Ovary (tissue), 9 donors: ENCODE results near the gene TBC1D26. TPM values are rescaled to one million over a fixed set of nuclear protein-coding genes. Genes with fewer than 3 reads are reported as not detected.
"Not testable (repeated sequence)": the region's sequence is repeated elsewhere in the genome, so short reads cannot be mapped to it uniquely, and the experiment has no call there.

ENCODE experiments used
- DNase-seq, 5 donors: peaks; one replicate each; pipeline ENCODE4 v3.0.0-alpha.2; 2019 to 2020
- H3K27ac ChIP-seq, 2 donors: fragments of 200-600 bp; one replicate each; pipeline versions ENCODE4 v1.5.1 to v1.8.0; 2019 to 2022
- H3K27me3 ChIP-seq: fragments of 200-600 bp; one replicate; pipeline ENCODE4 v1.8.0; 2022
- H3K36me3 ChIP-seq: fragments of 200-600 bp; sonication (generic); one replicate; pipeline ENCODE4 v1.5.1; 2019
- H3K4me1 ChIP-seq: one replicate; pipeline ENCODE4 v1.8.1; 2013; ENCODE audit warnings: mild to moderate bottlenecking, moderate library complexity; ENCODE audit not compliant: insufficient read depth
- H3K4me3 ChIP-seq: fragments of 200-600 bp; sonication (generic); one replicate; pipeline ENCODE4 v1.5.1; 2017
- H3K9me3 ChIP-seq, 2 donors: fragments of 200-600 bp in 1 of 2; sonication (generic) in 1 of 2; one replicate each; pipeline versions ENCODE4 v1.5.1 to v1.8.1; 2013 to 2019; ENCODE audit warnings: mild to moderate bottlenecking in 1 of 2, moderate library complexity in 1 of 2
- EP300 ChIP-seq: sonication (generic); formaldehyde crosslinking; IDR thresholded peaks from one replicate; pipeline ENCODE4 v1.6.1; 2017; ENCODE audit warnings: antibody characterized with exemption
- POLR2A ChIP-seq: fragments of 450-650 bp; IDR thresholded peaks from one replicate; pipeline ENCODE4 v1.6.1; 2017; ENCODE audit warnings: antibody characterized with exemption, mild to moderate bottlenecking, moderate library complexity
- WGBS, 3 donors: extraction: QIAGEN DNeasy Blood & Tissue Kit in 1 of 3; methylation state at CpG; one replicate each; pipeline versions ENCODE4 v1.1.5 to v1.1.7; 2013 to 2017; 5-methylcytosine and 5-hydroxymethylcytosine counted together
- intact Hi-C, 4 donors: fragments of 100-400 bp; cut with DNase I; formaldehyde crosslinking; loops; one replicate each; pipeline versions ENCODE4 v1.11.0 to v1.15.1; 2022 to 2023
- polyA plus RNA-seq, 2 donors: library from polyadenylated mRNA; stranded (reverse); fragments of 200-250 nt in 1 of 2; fragments of 350-450 nt in 1 of 2; fragmentation: Illumina TruSeq in 1 of 2; extraction: RNeasy Lipid Tissue Mini Kit (QIAGEN cat#74804) in 1 of 2; gene quantifications; one replicate each; pipeline ENCODE4 v1.2.3, GENCODE V29; 2013 to 2014
- total RNA-seq, 7 donors: library from RNA; depleted of rRNA in 2 of 7; stranded (reverse); fragments of >200 nt in 2 of 7; fragmentation: NEBNext Ultra II Directional in 3 of 7; extraction: Animal tissue kit (Norgen Biotek cat#: 25700) in 3 of 7; gene quantifications; one replicate each; pipeline versions ENCODE4 v1.1.0 to v1.2.4, GENCODE V29; 2016 to 2023
- TF ChIP-seq, protein P1 (sequence below), 3 donors: fragments of 450-650 bp in 2 of 3; fragments of 200-600 bp in 1 of 3; IDR thresholded peaks; one replicate each; pipeline versions ENCODE4 v1.5.1 to v1.8.0; 2016 to 2022; ENCODE audit warnings: antibody characterized with exemption in 3 of 3, mild to moderate bottlenecking in 1 of 3
- donor health status: DM: no; HTN: no; CAD: no; lungs with moderate emphysema.
- donor health status: DM: no; HTN: no; CAD: no.
- donor health status: Bipolar disorder and iron deficiency.
- donor health status: DM: yes; HTN: yes; CAD: no.
- donor health status: DM: no; HTN: no; CAD: no.
- donor health status: DM: yes; HTN: yes; CAD: no.

The TBC1D26 gene
- total and polyA plus RNA-seq, 9 donors, result 0.08 to 0.69 (median 0.38) TPM; not detected in 3

DNA sequence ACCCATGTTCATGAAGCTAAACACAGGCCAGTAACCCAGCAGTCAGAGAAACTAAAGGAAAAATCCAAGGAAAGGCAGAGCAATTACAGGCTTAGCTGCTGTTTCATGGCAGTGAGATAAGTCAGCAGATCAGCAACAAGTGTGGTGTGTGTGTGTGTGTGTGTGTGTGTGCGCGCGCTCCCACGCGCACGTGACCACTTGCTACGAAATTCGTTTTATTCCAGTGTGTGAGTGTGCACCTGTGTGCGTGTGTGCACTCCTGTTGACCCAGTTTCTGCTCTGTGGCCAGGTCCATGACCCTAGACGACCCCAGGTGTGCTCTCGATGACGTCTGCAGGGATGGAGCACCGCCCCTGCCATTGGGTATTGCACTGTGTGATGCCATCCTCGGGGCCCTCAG, 1.5 kb upstream of the TBC1D26 start:
- H3K4me1 ChIP-seq, DNase-seq, intact Hi-C loops, H3K9me3 ChIP-seq, H3K27me3 ChIP-seq, H3K27ac ChIP-seq, H3K4me3 ChIP-seq, H3K36me3 ChIP-seq: not testable (repeated sequence)
- WGBS, 3 donors, result 69 to 82% (median 82%) methylated on average over 11 to 14 of the region's 14 CpGs

DNA sequence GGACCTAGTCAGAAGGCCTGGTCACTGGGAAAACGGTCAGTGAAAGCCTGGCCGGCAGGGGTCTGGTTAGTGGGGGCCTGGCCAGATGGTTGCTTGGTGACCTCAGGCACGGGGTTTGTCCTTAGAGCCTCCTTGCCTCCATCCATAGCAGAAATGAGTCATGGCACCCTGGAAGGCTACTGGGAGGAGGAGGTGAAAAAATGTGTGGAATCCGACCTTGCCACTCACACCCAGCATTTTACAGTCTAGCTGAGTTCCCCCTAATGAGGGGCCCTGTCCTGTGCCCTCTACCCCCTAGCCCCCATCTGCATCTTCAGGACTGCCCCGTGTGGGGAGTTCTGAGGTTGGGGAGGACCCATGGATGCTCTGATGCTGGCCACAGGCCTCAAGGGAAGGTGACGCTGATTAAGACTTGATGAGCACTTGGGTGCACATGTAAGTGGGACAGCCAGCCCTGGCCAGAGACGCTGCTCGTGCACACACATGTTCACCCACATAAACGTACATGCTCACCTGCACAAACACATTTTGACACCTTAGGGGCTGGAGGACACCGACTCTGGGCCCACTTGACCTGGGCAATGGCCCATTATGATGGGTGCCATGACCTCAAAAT, 1.2 kb downstream of the TBC1D26 start:
- intact Hi-C loops, H3K36me3 ChIP-seq, DNase-seq, H3K9me3 ChIP-seq, H3K27me3 ChIP-seq, H3K27ac ChIP-seq, H3K4me1 ChIP-seq, H3K4me3 ChIP-seq: not testable (repeated sequence)
- WGBS, 3 donors, result 68 to 87% (median 84%) methylated on average over 7 to 8 of the region's 10 CpGs

DNA sequence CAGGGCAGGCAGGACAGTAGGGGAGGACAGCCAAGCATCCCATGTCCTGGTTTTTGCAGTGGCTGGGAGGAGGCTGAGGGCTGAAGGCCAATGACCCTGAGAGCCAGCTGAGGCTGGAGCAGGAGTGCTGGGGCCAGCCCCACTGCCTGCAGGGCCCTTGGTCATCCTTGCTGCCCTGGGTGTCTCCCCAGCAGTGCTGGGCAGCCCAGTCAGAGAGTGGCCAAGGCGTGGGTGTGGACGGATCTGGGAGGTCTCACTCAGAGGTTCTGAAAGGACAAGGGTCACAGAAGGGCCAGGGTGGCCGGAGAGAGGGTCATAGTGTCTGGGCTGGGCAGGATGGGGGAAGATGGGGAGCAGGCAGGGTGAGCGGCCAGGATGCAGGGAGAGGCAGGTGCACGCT, 4.5 kb downstream of the TBC1D26 start:
- H3K27ac ChIP-seq, H3K27me3 ChIP-seq, H3K4me3 ChIP-seq, DNase-seq, H3K4me1 ChIP-seq, H3K9me3 ChIP-seq, intact Hi-C loops, H3K36me3 ChIP-seq: not testable (repeated sequence)
- 71 to 92% (median 72%) methylated on average over 4 to 5 of the region's 5 CpGs for WGBS, 3 donors

DNA sequence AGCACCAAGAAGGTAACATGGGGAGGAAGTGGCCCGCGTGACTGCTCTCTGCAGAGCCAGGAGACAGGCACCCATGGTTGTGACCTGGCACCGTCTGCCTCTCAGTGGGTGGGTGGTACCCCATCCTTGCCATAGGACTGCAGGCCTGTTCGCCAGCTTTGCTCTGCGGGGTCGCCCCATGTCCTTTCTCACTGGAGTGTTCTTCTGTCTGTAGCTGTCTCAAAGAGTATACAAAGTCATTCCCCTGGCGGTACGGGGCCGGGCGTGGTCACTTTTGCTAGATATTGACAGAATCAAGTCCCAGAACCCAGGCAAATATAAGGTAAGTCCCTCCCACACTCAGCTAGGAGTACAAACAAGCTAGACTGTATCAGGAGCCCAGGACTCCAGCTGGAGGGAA, 6.0 kb downstream of the TBC1D26 start:
- no peaks in the 10 kb centered on the region for H3K9me3 ChIP-seq
- DNase-seq, result no peak
- no peaks in the 10 kb centered on the region for H3K4me1 ChIP-seq
- no peaks in the 10 kb centered on the region for H3K36me3 ChIP-seq
- H3K27me3 ChIP-seq, result no peaks in the 10 kb centered on the region
- TF ChIP-seq, protein P1, sequence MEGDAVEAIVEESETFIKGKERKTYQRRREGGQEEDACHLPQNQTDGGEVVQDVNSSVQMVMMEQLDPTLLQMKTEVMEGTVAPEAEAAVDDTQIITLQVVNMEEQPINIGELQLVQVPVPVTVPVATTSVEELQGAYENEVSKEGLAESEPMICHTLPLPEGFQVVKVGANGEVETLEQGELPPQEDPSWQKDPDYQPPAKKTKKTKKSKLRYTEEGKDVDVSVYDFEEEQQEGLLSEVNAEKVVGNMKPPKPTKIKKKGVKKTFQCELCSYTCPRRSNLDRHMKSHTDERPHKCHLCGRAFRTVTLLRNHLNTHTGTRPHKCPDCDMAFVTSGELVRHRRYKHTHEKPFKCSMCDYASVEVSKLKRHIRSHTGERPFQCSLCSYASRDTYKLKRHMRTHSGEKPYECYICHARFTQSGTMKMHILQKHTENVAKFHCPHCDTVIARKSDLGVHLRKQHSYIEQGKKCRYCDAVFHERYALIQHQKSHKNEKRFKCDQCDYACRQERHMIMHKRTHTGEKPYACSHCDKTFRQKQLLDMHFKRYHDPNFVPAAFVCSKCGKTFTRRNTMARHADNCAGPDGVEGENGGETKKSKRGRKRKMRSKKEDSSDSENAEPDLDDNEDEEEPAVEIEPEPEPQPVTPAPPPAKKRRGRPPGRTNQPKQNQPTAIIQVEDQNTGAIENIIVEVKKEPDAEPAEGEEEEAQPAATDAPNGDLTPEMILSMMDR (IDR thresholded peaks at IDR 0.05), result no peak
- TF ChIP-seq POLR2A, result no peak
- no peak overlapping the region for H3K27ac ChIP-seq
- WGBS, 3 donors, result 84 to 94% (median 92%) methylated on average over 10 of the region's 10 CpGs
- intact Hi-C loops, result no loop called here
- H3K4me3 ChIP-seq, result no peak overlapping the region

DNA sequence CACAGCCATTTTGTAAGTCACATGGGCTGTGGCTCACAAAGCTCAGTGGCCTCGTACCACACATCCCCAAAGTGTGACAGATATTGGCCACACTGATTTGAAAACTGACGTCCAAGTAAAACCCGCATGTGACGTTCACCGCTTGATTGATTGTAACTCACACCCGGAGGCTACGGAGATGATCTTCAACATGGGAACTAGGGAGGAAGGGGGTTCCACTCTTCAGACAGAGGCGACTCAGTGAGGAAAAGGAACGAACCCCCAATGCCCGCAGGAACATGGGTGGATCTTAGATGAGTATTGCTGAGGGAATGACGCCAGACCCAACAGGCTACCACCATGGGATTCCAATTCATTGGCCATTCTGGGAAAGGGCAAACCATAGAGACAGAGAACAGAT, 7.2 kb downstream of the TBC1D26 start:
- H3K36me3 ChIP-seq, H3K9me3 ChIP-seq, H3K4me3 ChIP-seq, intact Hi-C loops, H3K27me3 ChIP-seq, DNase-seq, H3K4me1 ChIP-seq, H3K27ac ChIP-seq: not testable (repeated sequence)
- 80 to 90% (median 83%) methylated on average over 10 to 11 of the region's 11 CpGs for WGBS, 3 donors

DNA sequence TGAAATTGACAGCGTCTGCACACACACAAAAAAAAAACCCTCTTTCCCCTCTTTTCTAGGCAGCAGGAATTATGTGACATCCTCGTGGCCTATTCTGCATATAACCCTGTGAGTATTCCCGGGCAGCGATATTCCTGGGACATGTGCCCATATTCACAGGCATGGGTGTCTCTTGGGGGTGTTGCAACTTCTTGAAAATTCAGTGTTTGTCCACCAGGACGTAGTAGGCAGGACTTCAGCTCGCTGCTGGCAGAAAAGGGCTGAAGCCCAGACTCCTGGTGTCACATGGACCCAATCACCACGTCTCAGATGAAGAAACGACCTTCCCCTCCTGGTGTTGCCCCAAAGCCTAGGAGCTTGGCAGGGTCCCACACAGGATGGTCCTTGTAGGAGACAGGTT, 8.0 kb downstream of the TBC1D26 start:
- intact Hi-C loops, H3K36me3 ChIP-seq, H3K9me3 ChIP-seq, DNase-seq, H3K4me3 ChIP-seq, H3K4me1 ChIP-seq, H3K27me3 ChIP-seq, H3K27ac ChIP-seq: not testable (repeated sequence)
- WGBS, 3 donors, result 65 to 73% (median 72%) methylated on average over 8 of the region's 8 CpGs

DNA sequence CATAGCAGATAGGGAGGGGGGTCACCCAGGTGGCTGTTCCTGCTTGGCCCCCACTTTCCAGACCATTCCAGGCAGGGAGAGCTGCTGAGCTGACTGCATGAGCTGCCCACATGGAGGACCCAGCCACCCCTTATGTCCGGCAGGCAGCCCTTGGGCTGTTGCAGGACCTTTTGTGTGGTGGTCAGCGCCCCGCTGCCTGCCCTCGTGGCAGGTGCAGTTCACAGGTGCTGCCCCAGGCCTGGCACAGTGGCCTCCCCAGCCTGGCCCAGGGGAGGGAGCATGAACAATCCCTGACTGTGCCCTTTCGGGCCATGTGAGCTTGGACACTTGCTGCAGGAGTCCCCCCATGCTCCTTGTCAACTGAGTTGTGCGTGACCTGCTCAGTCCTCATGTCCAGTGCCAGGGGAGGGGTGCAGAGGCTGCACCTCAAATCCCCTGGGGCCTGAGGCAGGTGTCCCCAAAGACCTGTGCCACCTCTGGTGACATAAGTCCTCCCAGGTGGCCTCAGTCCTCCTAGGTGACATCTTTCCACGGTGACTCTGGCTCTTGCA, 8.6 kb downstream of the TBC1D26 start:
- 90 to 92% (median 91%) methylated on average over 7 of the region's 7 CpGs for WGBS, 3 donors
- no peak for DNase-seq
- TF ChIP-seq, protein P1 (IDR thresholded peaks at IDR 0.05), result no peak
- TF ChIP-seq POLR2A (no peak), EP300 (no peak)
- Histone ChIP-seq H3K27me3 (no peaks in the 10 kb centered on the region), H3K4me3 (no peak overlapping the region), H3K27ac (no peak overlapping the region), H3K4me1 (peaks cover 4% of the 10 kb centered on the region), H3K9me3 (no peaks in the 10 kb centered on the region), H3K36me3 (no peaks in the 10 kb centered on the region)
- intact Hi-C loops, result no loop called here
